Suprapubic skin (tissue), 4 donors: ENCODE data around the gene ST6GAL2. TPM values are rescaled to one million over a fixed set of nuclear protein-coding genes. Genes with fewer than 3 reads are reported as not detected.

Source experiments
- DNase-seq, 2 donors: peaks; one replicate each; pipeline ENCODE4 v3.0.0-alpha.2; 2019; ENCODE audit warnings: low spot score in 2 of 2
- H3K27ac ChIP-seq: fragments of 200-600 bp; sonication (generic); one replicate; pipeline ENCODE4 v1.5.1; 2019
- H3K27me3 ChIP-seq: fragments of 200-600 bp; sonication (generic); one replicate; pipeline ENCODE4 v1.5.1; 2019
- H3K36me3 ChIP-seq: fragments of 200-600 bp; sonication (generic); one replicate; pipeline ENCODE4 v1.5.1; 2019
- H3K4me1 ChIP-seq: fragments of 200-600 bp; sonication (generic); one replicate; pipeline ENCODE4 v1.5.1; 2019
- H3K4me3 ChIP-seq: fragments of 200-600 bp; sonication (generic); one replicate; pipeline ENCODE4 v1.5.1; 2019; ENCODE audit warnings: mild to moderate bottlenecking
- H3K9me3 ChIP-seq: fragments of 200-600 bp; sonication (generic); one replicate; pipeline ENCODE4 v1.5.1; 2019
- CTCF ChIP-seq, 2 donors: fragments of 200-600 bp in 1 of 2; fragments of 450-650 bp in 1 of 2; sonication (generic) in 1 of 2; IDR thresholded peaks; one replicate each; pipeline ENCODE4 v1.5.1; 2016 to 2019; ENCODE audit warnings: antibody characterized with exemption in 2 of 2, mild to moderate bottlenecking in 1 of 2, moderate library complexity in 1 of 2
- EP300 ChIP-seq: sonication (generic); formaldehyde crosslinking; IDR thresholded peaks from one replicate; pipeline ENCODE4 v1.6.1; 2017; ENCODE audit warnings: antibody characterized with exemption
- POLR2A ChIP-seq, 2 donors: fragments of 450-650 bp; IDR thresholded peaks; one replicate each; pipeline ENCODE4 v1.6.1; 2017; ENCODE audit warnings: antibody characterized with exemption in 2 of 2, mild to moderate bottlenecking in 2 of 2, moderate library complexity in 2 of 2
- POLR2AphosphoS5 ChIP-seq, 3 donors: sonication (generic); formaldehyde crosslinking; IDR thresholded peaks; one replicate each; pipeline ENCODE4 v1.6.1; 2017; ENCODE audit warnings: antibody characterized with exemption in 3 of 3
- WGBS: methylation state at CpG from one replicate; pipeline ENCODE4 v1.1.5; 2018; 5-methylcytosine and 5-hydroxymethylcytosine counted together
- total RNA-seq, 4 donors: library from RNA; depleted of rRNA; stranded (reverse); fragments of >200 nt; gene quantifications; one replicate each; pipeline ENCODE4 v1.1.0, GENCODE V29; 2016

ST6GAL2 gene
- total RNA-seq, 4 donors from 2014 or later, result 0.79 to 5.3 (median 1.3) TPM

- Histone ChIP-seq H3K27ac (no peak overlapping the region), H3K4me3 (no peak overlapping the region), H3K9me3 (no peaks in the 10 kb centered on the region), H3K36me3 (no peaks in the 10 kb centered on the region), H3K4me1 (no peaks in the 10 kb centered on the region), H3K27me3 (no peaks in the 10 kb centered on the region)
- 84% methylated on average over 8 of the region's 11 CpGs for WGBS
- TF ChIP-seq POLR2A (IDR thresholded peaks at IDR 0.05), result no peak
- TF ChIP-seq POLR2AphosphoS5 (IDR thresholded peaks at IDR 0.05), result no peak
- no peak for TF ChIP-seq CTCF (IDR thresholded peaks at IDR 0.05)
- no peak for TF ChIP-seq EP300
- DNase-seq, result no peak
Observed at GRCh38 chr2:106851881-106852501, 34.0 kb downstream of the ST6GAL2 start.

- 48% methylated on average over 7 of the region's 7 CpGs for WGBS
- no peak overlapping the region for H3K27ac ChIP-seq
Observed at GRCh38 chr2:106851087-106851874, 34.7 kb downstream of the ST6GAL2 start.

GRCh38 chr2:106849253-106849652, 36.7 kb downstream of the ST6GAL2 start:
- 93% methylated on average over 2 of the region's 2 CpGs for WGBS
- no peak overlapping the region for H3K27ac ChIP-seq
- DNase-seq, result no peak

More at GRCh38 chr2:106851087-106851874, 34.7 kb downstream of the ST6GAL2 start:
- Histone ChIP-seq H3K4me1 (no peaks in the 10 kb centered on the region), H3K4me3 (no peak overlapping the region), H3K9me3 (no peaks in the 10 kb centered on the region), H3K27me3 (no peaks in the 10 kb centered on the region), H3K36me3 (no peaks in the 10 kb centered on the region)
- TF ChIP-seq POLR2AphosphoS5 (IDR thresholded peaks at IDR 0.05), result no peak
- no peak for TF ChIP-seq CTCF (IDR thresholded peaks at IDR 0.05)
- TF ChIP-seq POLR2A (IDR thresholded peaks at IDR 0.05), result no peak
- TF ChIP-seq EP300, result no peak
- no peak for DNase-seq

GRCh38 chr2:106847366-106847765, 38.6 kb downstream of the ST6GAL2 start:
- no peak for DNase-seq
- peaks cover 4% of the 10 kb centered on the region for H3K27me3 ChIP-seq
- H3K27ac ChIP-seq, result no peak overlapping the region
- no peaks in the 10 kb centered on the region for H3K4me1 ChIP-seq
- TF ChIP-seq POLR2A (IDR thresholded peaks at IDR 0.05), result no peak
- no peak for TF ChIP-seq CTCF (IDR thresholded peaks at IDR 0.05)
- no peak for TF ChIP-seq POLR2AphosphoS5 (IDR thresholded peaks at IDR 0.05)
- no peak for TF ChIP-seq EP300
- H3K36me3 ChIP-seq, result no peaks in the 10 kb centered on the region
- no peaks in the 10 kb centered on the region for H3K9me3 ChIP-seq
- WGBS, result 56% methylated on average over 2 of the region's 2 CpGs
- H3K4me3 ChIP-seq, result no peak overlapping the region

More at GRCh38 chr2:106849253-106849652, 36.7 kb downstream of the ST6GAL2 start:
- H3K9me3 ChIP-seq, result no peaks in the 10 kb centered on the region
- no peaks in the 10 kb centered on the region for H3K27me3 ChIP-seq
- H3K4me1 ChIP-seq, result no peaks in the 10 kb centered on the region
- no peak overlapping the region for H3K4me3 ChIP-seq
- no peak for TF ChIP-seq CTCF (IDR thresholded peaks at IDR 0.05)
- no peak for TF ChIP-seq POLR2AphosphoS5 (IDR thresholded peaks at IDR 0.05)
- no peak for TF ChIP-seq POLR2A (IDR thresholded peaks at IDR 0.05)
- TF ChIP-seq EP300, result no peak
- no peaks in the 10 kb centered on the region for H3K36me3 ChIP-seq

- Histone ChIP-seq H3K36me3 (no peaks in the 10 kb centered on the region), H3K27me3 (peaks cover 4% of the 10 kb centered on the region), H3K9me3 (no peaks in the 10 kb centered on the region), H3K4me3 (no peak overlapping the region), H3K4me1 (peaks cover 10% of the 10 kb centered on the region), H3K27ac (no peak overlapping the region)
- DNase-seq, result no peak
- TF ChIP-seq CTCF (IDR thresholded peaks at IDR 0.05) (no peak), POLR2AphosphoS5 (IDR thresholded peaks at IDR 0.05) (no peak), EP300 (no peak)
- WGBS, result 85% methylated on average over 6 of the region's 6 CpGs
Observed at GRCh38 chr2:106845716-106846115, 40.3 kb downstream of the ST6GAL2 start.
